Liver (tissue), 9 donors: Measurements from ENCODE around the gene NEK7. TPM values are rescaled to one million over a fixed set of nuclear protein-coding genes. Genes with fewer than 3 reads are reported as not detected.
"Not testable (repeated sequence)": the region's sequence is repeated elsewhere in the genome, so short reads cannot be mapped to it uniquely, and the experiment has no call there.

Experiments used
- DNase-seq: peaks from one replicate; pipeline ENCODE4 v3.0.0-alpha.2; 2017; ENCODE audit warnings: low spot score
- H3K27ac ChIP-seq, 2 donors: one replicate each; pipeline ENCODE4 v1.7.0; 2013; ENCODE audit warnings: inconsistent platforms in 2 of 2, low read length in 2 of 2, control low read depth in 1 of 2, low read depth in 1 of 2, mild to moderate bottlenecking in 1 of 2
- H3K27me3 ChIP-seq, 4 donors: one replicate each; pipeline versions ENCODE4 v1.6.1 to v1.7.0; 2013; ENCODE audit warnings: low read length in 3 of 4, inconsistent platforms in 1 of 4, mild to moderate bottlenecking in 1 of 4, moderate library complexity in 1 of 4; ENCODE audit not compliant: control insufficient read depth in 4 of 4, insufficient read depth in 4 of 4
- H3K36me3 ChIP-seq, 4 donors: one replicate each; pipeline versions ENCODE4 v1.6.1 to v1.7.0; 2013; ENCODE audit warnings: low read length in 3 of 4, mild to moderate bottlenecking in 3 of 4, low read depth in 1 of 4, moderate library complexity in 1 of 4; ENCODE audit not compliant: control insufficient read depth in 4 of 4, insufficient read depth in 3 of 4
- H3K4me1 ChIP-seq, 4 donors: one replicate each; pipeline versions ENCODE4 v1.6.1 to v1.7.0; 2013; ENCODE audit warnings: low read length in 3 of 4, mild to moderate bottlenecking in 3 of 4, moderate library complexity in 1 of 4; ENCODE audit not compliant: control insufficient read depth in 4 of 4, insufficient read depth in 4 of 4
- H3K4me3 ChIP-seq, 3 donors: one replicate each; pipeline versions ENCODE4 v1.6.1 to v1.7.0; 2013; ENCODE audit warnings: low read length in 3 of 3, control low read depth in 1 of 3, low read depth in 1 of 3, mild to moderate bottlenecking in 1 of 3
- H3K9ac ChIP-seq, 2 donors: one replicate each; pipeline ENCODE4 v1.7.0; 2013; ENCODE audit warnings: low read length in 2 of 2, mild to moderate bottlenecking in 2 of 2, moderate library complexity in 2 of 2, control low read depth in 1 of 2, low read depth in 1 of 2
- H3K9me3 ChIP-seq, 4 donors: one replicate each; pipeline versions ENCODE4 v1.6.1 to v1.7.0; 2013; ENCODE audit warnings: low read length in 3 of 4; ENCODE audit not compliant: control insufficient read depth in 4 of 4
- ATF3 ChIP-seq: IDR thresholded peaks from 2 replicates; pipeline ENCODE4 v1.6.1; 2016; ENCODE audit warnings: antibody characterized with exemption
- EGR1 ChIP-seq, 2 donors: IDR thresholded peaks; 2 replicates each; pipeline ENCODE4 v1.6.1; 2016 to 2018; ENCODE audit warnings: antibody characterized with exemption in 2 of 2, low read depth in 2 of 2
- FOXA1 ChIP-seq: IDR thresholded peaks from 2 replicates; pipeline ENCODE4 v1.6.1; 2016; ENCODE audit warnings: antibody characterized with exemption
- FOXA2 ChIP-seq: IDR thresholded peaks from 2 replicates; pipeline ENCODE4 v1.6.1; 2016; ENCODE audit warnings: antibody characterized with exemption
- GABPA ChIP-seq, 2 donors: IDR thresholded peaks in 1 of 2; conservative IDR thresholded peaks in 1 of 2; 2 replicates each; pipeline ENCODE4 v1.6.1; 2016; ENCODE audit warnings: antibody characterized with exemption in 2 of 2, mild to moderate bottlenecking in 1 of 2, moderate library complexity in 1 of 2
- HNF4G ChIP-seq: IDR thresholded peaks from 2 replicates; pipeline ENCODE4 v1.6.1; 2016; ENCODE audit warnings: antibody characterized with exemption
- JUND ChIP-seq, 2 donors: IDR thresholded peaks; 2 replicates each; pipeline ENCODE4 v1.6.1; 2016; ENCODE audit warnings: antibody characterized with exemption in 2 of 2
- SP1 ChIP-seq: IDR thresholded peaks from 2 replicates; pipeline ENCODE4 v1.6.1; 2018; ENCODE audit warnings: antibody characterized with exemption, mild to moderate bottlenecking
- YY1 ChIP-seq: IDR thresholded peaks from 2 replicates; pipeline ENCODE4 v1.6.1; 2016; ENCODE audit warnings: antibody characterized with exemption, mild to moderate bottlenecking
- WGBS: extraction: QIAGEN DNeasy Blood & Tissue Kit; methylation state at CpG from one replicate; pipeline ENCODE4 v1.1.7; 2013; 5-methylcytosine and 5-hydroxymethylcytosine counted together
- polyA plus RNA-seq, 2 donors: library from polyadenylated mRNA; stranded (reverse) in 1 of 2; unstranded in 1 of 2; fragments of 200-250 nt in 1 of 2; fragments of >200 nt in 1 of 2; fragmentation: Nextera tagmentation in 1 of 2; extraction: Ambion mirVana in 1 of 2; gene quantifications; one replicate each; pipeline versions ENCODE4 v1.2.1 to v1.2.3, GENCODE V29; 2013 to 2015
- total RNA-seq, 2 donors: library from RNA; depleted of rRNA; stranded (reverse); fragments of >200 nt; gene quantifications; one replicate each; pipeline ENCODE4 v1.2.3, GENCODE V29; 2014
- TF ChIP-seq, protein P1 (sequence below): IDR thresholded peaks from 2 replicates; pipeline ENCODE4 v1.6.1; 2016; ENCODE audit warnings: antibody characterized with exemption, mild to moderate bottlenecking
- TF ChIP-seq, protein P2 (sequence below): IDR thresholded peaks from 2 replicates; pipeline ENCODE4 v1.6.1; 2016; ENCODE audit warnings: antibody characterized with exemption
- donor health status: healthy.
- donor health status: healthy.
- donor health status: healthy.
- donor health status: healthy.
- donor health status: healthy.

NEK7 gene
- total and polyA plus RNA-seq, 4 donors = 9.2 to 34.4 (median 20.2) TPM

GRCh38 chr1:198220428-198220827 lies 63.6 kb downstream of the NEK7 start:
- Histone ChIP-seq H3K27me3 (no peaks in the 10 kb centered on the region), H3K36me3 (no peaks in the 10 kb centered on the region), H3K27ac (no peak overlapping the region), H3K9me3 (no peaks in the 10 kb centered on the region), H3K4me1 (no peaks in the 10 kb centered on the region), H3K9ac (no peak overlapping the region), H3K4me3 (no peak overlapping the region)
- 65% methylated on average over 1 of the region's 1 CpG for WGBS
- no peak for DNase-seq
- TF ChIP-seq, protein P1, sequence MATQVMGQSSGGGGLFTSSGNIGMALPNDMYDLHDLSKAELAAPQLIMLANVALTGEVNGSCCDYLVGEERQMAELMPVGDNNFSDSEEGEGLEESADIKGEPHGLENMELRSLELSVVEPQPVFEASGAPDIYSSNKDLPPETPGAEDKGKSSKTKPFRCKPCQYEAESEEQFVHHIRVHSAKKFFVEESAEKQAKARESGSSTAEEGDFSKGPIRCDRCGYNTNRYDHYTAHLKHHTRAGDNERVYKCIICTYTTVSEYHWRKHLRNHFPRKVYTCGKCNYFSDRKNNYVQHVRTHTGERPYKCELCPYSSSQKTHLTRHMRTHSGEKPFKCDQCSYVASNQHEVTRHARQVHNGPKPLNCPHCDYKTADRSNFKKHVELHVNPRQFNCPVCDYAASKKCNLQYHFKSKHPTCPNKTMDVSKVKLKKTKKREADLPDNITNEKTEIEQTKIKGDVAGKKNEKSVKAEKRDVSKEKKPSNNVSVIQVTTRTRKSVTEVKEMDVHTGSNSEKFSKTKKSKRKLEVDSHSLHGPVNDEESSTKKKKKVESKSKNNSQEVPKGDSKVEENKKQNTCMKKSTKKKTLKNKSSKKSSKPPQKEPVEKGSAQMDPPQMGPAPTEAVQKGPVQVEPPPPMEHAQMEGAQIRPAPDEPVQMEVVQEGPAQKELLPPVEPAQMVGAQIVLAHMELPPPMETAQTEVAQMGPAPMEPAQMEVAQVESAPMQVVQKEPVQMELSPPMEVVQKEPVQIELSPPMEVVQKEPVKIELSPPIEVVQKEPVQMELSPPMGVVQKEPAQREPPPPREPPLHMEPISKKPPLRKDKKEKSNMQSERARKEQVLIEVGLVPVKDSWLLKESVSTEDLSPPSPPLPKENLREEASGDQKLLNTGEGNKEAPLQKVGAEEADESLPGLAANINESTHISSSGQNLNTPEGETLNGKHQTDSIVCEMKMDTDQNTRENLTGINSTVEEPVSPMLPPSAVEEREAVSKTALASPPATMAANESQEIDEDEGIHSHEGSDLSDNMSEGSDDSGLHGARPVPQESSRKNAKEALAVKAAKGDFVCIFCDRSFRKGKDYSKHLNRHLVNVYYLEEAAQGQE = no peak
- peak in 1 of 2 donors; percentile 10 for TF ChIP-seq JUND (IDR thresholded peaks at IDR 0.05)

GRCh38 chr1:198227010-198227409 lies 70.2 kb downstream of the NEK7 start:
- 94% methylated on average over 4 of the region's 5 CpGs for WGBS
- not testable (repeated sequence) for H3K4me1 ChIP-seq, H3K4me3 ChIP-seq, H3K36me3 ChIP-seq, H3K9me3 ChIP-seq, H3K27me3 ChIP-seq, DNase-seq, H3K9ac ChIP-seq, H3K27ac ChIP-seq

- not testable (repeated sequence) for H3K36me3 ChIP-seq, H3K27ac ChIP-seq, H3K9ac ChIP-seq, H3K4me3 ChIP-seq, H3K9me3 ChIP-seq, DNase-seq, H3K4me1 ChIP-seq, H3K27me3 ChIP-seq
- 99% methylated on average over 2 of the region's 2 CpGs for WGBS
These were observed 70.7 kb downstream of the NEK7 start for GRCh38 chr1:198227454-198227853.

GRCh38 chr1:198228925-198229324 lies 72.1 kb downstream of the NEK7 start:
- H3K27ac ChIP-seq = no peak overlapping the region
- no peaks in the 10 kb centered on the region for H3K27me3 ChIP-seq
- no peaks in the 10 kb centered on the region for H3K4me1 ChIP-seq
- TF ChIP-seq ATF3 (no peak), SP1 (no peak), FOXA2 (no peak), HNF4G (no peak), JUND (IDR thresholded peaks at IDR 0.05) (no peak), EGR1 (IDR thresholded peaks at IDR 0.05; ENCODE audit: low read depth in 2 of 2) (no peak), FOXA1 (no peak), YY1 (no peak), GABPA (IDR thresholded peaks at IDR 0.05 in 1 of 2, conservative IDR thresholded peaks at IDR 0.05 in 1 of 2) (no peak)
- TF ChIP-seq, protein P1 = no peak
- TF ChIP-seq, protein P2, sequence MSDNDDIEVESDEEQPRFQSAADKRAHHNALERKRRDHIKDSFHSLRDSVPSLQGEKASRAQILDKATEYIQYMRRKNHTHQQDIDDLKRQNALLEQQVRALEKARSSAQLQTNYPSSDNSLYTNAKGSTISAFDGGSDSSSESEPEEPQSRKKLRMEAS = no peak
- H3K36me3 ChIP-seq = no peaks in the 10 kb centered on the region
- DNase-seq = no peak
- no peaks in the 10 kb centered on the region for H3K9me3 ChIP-seq
- no peak overlapping the region for H3K4me3 ChIP-seq
- 94% methylated on average over 2 of the region's 2 CpGs for WGBS
- H3K9ac ChIP-seq = no peak overlapping the region
